ENCODE measurements around the gene CD38. TPM values are rescaled to one million over a fixed set of nuclear protein-coding genes. Genes with fewer than 3 reads are reported as not detected.

CD38 gene
- total RNA-seq, 1 experiment from 2014 or later: not detected

DNA sequence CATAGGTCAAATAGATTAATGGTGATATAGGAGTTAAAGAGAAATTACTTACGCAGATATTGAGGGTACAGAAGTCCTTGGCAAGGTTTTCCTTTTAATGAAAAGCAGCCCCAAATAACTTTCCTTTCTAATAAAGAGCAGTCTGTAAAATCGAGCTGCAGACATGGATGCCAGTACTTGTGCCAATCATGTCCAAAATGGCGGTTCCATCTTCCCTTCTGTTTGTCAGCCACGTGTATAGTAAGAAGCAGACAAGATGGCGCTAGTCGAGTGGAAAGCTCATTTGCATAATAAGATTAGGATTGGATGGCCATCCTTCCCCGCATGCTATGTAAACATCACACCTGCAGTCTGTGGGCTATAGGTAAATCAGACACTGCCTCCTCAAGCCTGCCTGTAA, 92.0 kb downstream of the CD38 start (continued):
- TF ChIP-seq SIN3A (IDR thresholded peaks at IDR 0.05; ENCODE audit: low read depth): no peak

DNA sequence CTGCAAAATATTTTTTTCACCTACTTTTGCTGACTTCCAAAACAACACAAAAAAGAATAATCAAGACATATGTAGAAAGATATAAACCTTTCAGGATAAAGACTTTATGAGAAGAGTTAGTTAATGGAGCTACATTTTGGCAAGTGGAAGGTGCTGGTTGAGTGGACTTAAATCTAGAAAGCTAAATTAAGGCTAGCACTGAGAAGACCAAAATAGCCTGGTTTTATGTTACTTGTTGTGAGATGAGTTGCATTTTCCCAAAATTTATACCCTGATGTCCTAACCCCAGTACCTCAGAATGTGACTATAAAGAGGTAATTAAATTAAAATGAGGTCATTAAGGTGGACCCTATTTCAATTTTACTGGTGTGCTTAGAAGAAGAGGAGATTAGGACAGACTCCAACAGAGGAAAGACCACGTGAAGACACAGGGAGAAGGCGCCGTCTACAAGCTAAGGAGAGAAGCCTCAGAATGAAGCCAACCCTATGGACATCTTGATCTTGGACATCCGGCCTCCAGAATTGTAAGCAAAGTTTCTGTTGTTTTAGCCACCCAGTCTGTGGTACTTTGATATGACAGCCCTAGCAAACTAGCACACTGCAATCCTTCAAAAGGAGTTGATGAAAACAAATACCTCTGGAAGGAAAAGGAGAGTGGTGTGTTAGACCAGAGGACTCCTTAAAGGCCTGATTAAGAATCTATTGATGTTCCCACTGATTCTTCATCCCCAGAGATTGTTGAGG, 93.0 kb downstream of the CD38 start:
- Histone ChIP-seq H2AFZ (ENCODE audit: low read depth, low read length, poor library complexity, severe bottlenecking) (no peak overlapping the region), H3K4me1 (ENCODE audit: control insufficient read depth in 1 of 2, insufficient read depth in 2 of 2, low read length in 2 of 2) (no peaks in the 10 kb centered on the region), H3K9me3 (ENCODE audit: control insufficient read depth in 1 of 2, insufficient read depth in 1 of 2, low read depth in 1 of 2, low read length in 2 of 2) (no peaks in the 10 kb centered on the region), H3K27ac (ENCODE audit: low read depth, low read length) (no peak overlapping the region), H3K27me3 (ENCODE audit: insufficient read depth, low read length) (no peaks in the 10 kb centered on the region), H3K36me3 (ENCODE audit: control insufficient read depth in 1 of 2, insufficient read depth in 2 of 2, low read length in 2 of 2) (no peaks in the 10 kb centered on the region), H3K4me2 (ENCODE audit: low read length) (no peak overlapping the region), H3K9ac (ENCODE audit: low read length) (no peak overlapping the region), H3K4me3 (replicated peaks in 1 of 2; ENCODE audit: low read depth in 1 of 2, low read length in 2 of 2) (no peak overlapping the region), H3K9me2 (ENCODE audit: insufficient read depth) (no peaks in the 10 kb centered on the region), H4K20me1 (ENCODE audit: insufficient read depth) (no peaks in the 10 kb centered on the region), H3K79me2 (ENCODE audit: insufficient read depth, low read length) (no peaks in the 10 kb centered on the region)
- ChIA-PET CTCF (interaction anchor here (1.2 to 1.6 kb wide), 3 partner anchors 11 to 85 kb away, joined by 3 to 10 read pairs (median 6); no protein-coding TSS in a partner anchor), POLR2A (no interaction called here), RAD21 (ENCODE audit: low non-redundant PET in 1 of 2, low total read pairs in 2 of 2, uncharacterized antibody in 2 of 2, unreplicated experiment in 2 of 2) (no interaction called here)
- intact Hi-C loops (cut with micrococcal nuclease): no loop called here
- no TSS peak for BruUV-seq (replicated peaks)
- TF ChIP-seq EGR1 (IDR thresholded peaks at IDR 0.05; ENCODE audit: low read depth) (no peak), YY1 (IDR thresholded peaks at IDR 0.05; ENCODE audit: extremely low read depth, insufficient replicate concordance, low read depth, low read length) (no peak), SP1 (IDR thresholded peaks at IDR 0.05; ENCODE audit: low read depth) (no peak)
- TF ChIP-seq, protein P1, sequence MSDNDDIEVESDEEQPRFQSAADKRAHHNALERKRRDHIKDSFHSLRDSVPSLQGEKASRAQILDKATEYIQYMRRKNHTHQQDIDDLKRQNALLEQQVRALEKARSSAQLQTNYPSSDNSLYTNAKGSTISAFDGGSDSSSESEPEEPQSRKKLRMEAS (IDR thresholded peaks at IDR 0.05): no peak
- TF ChIP-seq, protein P2, sequence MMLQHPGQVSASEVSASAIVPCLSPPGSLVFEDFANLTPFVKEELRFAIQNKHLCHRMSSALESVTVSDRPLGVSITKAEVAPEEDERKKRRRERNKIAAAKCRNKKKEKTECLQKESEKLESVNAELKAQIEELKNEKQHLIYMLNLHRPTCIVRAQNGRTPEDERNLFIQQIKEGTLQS (IDR thresholded peaks at IDR 0.05): no peak
- no peak for DNase-seq (ENCODE audit: low read depth, low spot score)
- ATAC-seq: no peak

DNA sequence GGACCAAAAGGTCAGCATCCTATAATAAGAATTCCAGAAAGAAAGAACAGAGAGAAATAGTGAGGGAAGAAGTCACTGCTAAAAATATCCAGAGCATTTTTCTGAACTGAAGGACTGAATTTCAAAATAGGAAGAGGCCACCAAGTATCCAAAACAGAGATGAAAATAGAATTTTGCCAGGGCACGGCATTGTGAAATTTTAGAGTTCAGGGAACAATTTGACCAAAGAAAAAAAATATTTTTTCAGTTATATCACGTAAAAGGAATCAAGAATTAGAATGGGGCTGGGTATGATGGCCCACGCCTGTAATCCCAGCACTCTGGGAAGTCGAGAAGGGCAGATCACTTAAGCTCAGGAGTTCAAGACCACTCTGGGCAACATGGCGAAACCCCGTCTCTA, 95.0 kb downstream of the CD38 start:
- H3K4me2 ChIP-seq (ENCODE audit: low read length): no peak overlapping the region
- ChIA-PET POLR2A (no interaction called here), RAD21 (ENCODE audit: low non-redundant PET in 1 of 2, low total read pairs in 2 of 2, uncharacterized antibody in 2 of 2, unreplicated experiment in 2 of 2) (no interaction called here), CTCF (interaction anchor here (1.4 kb wide), 1 partner anchor 68 kb away, joined by 4 read pairs; no protein-coding TSS in a partner anchor)
- H3K27ac ChIP-seq (ENCODE audit: low read depth, low read length): no peak overlapping the region
- H2AFZ ChIP-seq (ENCODE audit: low read depth, low read length, poor library complexity, severe bottlenecking): no peak overlapping the region
- no peak overlapping the region for H3K9ac ChIP-seq (ENCODE audit: low read length)
- no peaks in the 10 kb centered on the region for H3K36me3 ChIP-seq (ENCODE audit: control insufficient read depth in 1 of 2, insufficient read depth in 2 of 2, low read length in 2 of 2)
- H3K4me3 ChIP-seq (replicated peaks in 1 of 2; ENCODE audit: low read depth in 1 of 2, low read length in 2 of 2): no peak overlapping the region
- H3K27me3 ChIP-seq (ENCODE audit: insufficient read depth, low read length): no peaks in the 10 kb centered on the region
- peaks cover 2 to 6% of the 10 kb centered on the region in 2 experiments; a peak in 1 of 4 replicates for H3K9me3 ChIP-seq (ENCODE audit: control insufficient read depth in 1 of 2, insufficient read depth in 1 of 2, low read depth in 1 of 2, low read length in 2 of 2)
- H4K20me1 ChIP-seq (ENCODE audit: insufficient read depth): no peaks in the 10 kb centered on the region
- no TSS peak for BruUV-seq (replicated peaks)
- TF ChIP-seq EGR1 (IDR thresholded peaks at IDR 0.05; ENCODE audit: low read depth): no peak
- no peak for TF ChIP-seq SRF (IDR thresholded peaks at IDR 0.05; ENCODE audit: low read depth)
- no peak for TF ChIP-seq EZH2phosphoT487 (IDR thresholded peaks at IDR 0.05; ENCODE audit: borderline replicate concordance)
- no peak for TF ChIP-seq FOSL1 (IDR thresholded peaks at IDR 0.05; ENCODE audit: low read depth)
- no peak for TF ChIP-seq TCF7L2 (IDR thresholded peaks at IDR 0.05; ENCODE audit: borderline replicate concordance, extremely low read depth, insufficient read depth, insufficient read length)
- no peak for TF ChIP-seq POLR2AphosphoS5 (IDR thresholded peaks at IDR 0.05; ENCODE audit: low read depth, low read length)
- TF ChIP-seq SP1 (IDR thresholded peaks at IDR 0.05; ENCODE audit: low read depth): no peak
- TF ChIP-seq ZNF274 (IDR thresholded peaks at IDR 0.05; ENCODE audit: low read depth, low read length): no peak
- TF ChIP-seq CBX3 (IDR thresholded peaks at IDR 0.05; ENCODE audit: low read depth): no peak
- no peak for TF ChIP-seq SIN3A (IDR thresholded peaks at IDR 0.05; ENCODE audit: low read depth)
- H3K79me2 ChIP-seq (ENCODE audit: insufficient read depth, low read length): no peaks in the 10 kb centered on the region
- intact Hi-C loops (cut with micrococcal nuclease): no loop called here
- no peak for DNase-seq (ENCODE audit: low read depth, low spot score)
- ATAC-seq: no peak
- H3K9me2 ChIP-seq (ENCODE audit: insufficient read depth): no peaks in the 10 kb centered on the region
- no peaks in the 10 kb centered on the region for H3K4me1 ChIP-seq (ENCODE audit: control insufficient read depth in 1 of 2, insufficient read depth in 2 of 2, low read length in 2 of 2)

All from HCT116 (cell line).